HEK293T (cell line): ENCODE measurements around the gene P2RY14.

ENCODE experiments used
- CTCF ChIA-PET: fragments of 350-600 bp; formaldehyde crosslinking; extraction: SDS; loops from one replicate; lab custom pipeline; 2021; ENCODE audit warnings: antibody characterized with exemption, inconsistent platforms; lab: Yijun Ruan, JAX
- POLR2A ChIA-PET: fragments of 350-600 bp; formaldehyde crosslinking; extraction: SDS; loops from one replicate; lab custom pipeline; 2020; ENCODE audit warnings: antibody characterized with exemption, inconsistent platforms; lab: Yijun Ruan, JAX
- DNase-seq: peaks from one replicate; pipeline ENCODE4 v3.0.0; 2012; ENCODE audit warnings: mixed read lengths; ENCODE audit errors: extremely low spot score
- ARNT ChIP-seq: fragments of 450-650 bp; IDR thresholded peaks from 2 replicates; pipeline ENCODE4 v1.6.1; 2017; ENCODE audit warnings: mild to moderate bottlenecking
- BHLHE40 ChIP-seq: fragments of 450-650 bp; IDR thresholded peaks from 2 replicates; pipeline ENCODE4 v1.6.1; 2016; ENCODE audit warnings: mild to moderate bottlenecking, moderate library complexity, borderline replicate concordance
- CTBP1 ChIP-seq: fragments of 450-650 bp; IDR thresholded peaks from 2 replicates; pipeline ENCODE4 v1.6.1; 2016; ENCODE audit warnings: borderline replicate concordance
- ELF4 ChIP-seq: fragments of 450-650 bp; IDR thresholded peaks from 2 replicates; pipeline ENCODE4 v1.6.1; 2017; ENCODE audit warnings: antibody characterized with exemption
- FOXA1 ChIP-seq: fragments of 450-650 bp; IDR thresholded peaks from 2 replicates; pipeline ENCODE4 v1.6.1; 2016; ENCODE audit warnings: mild to moderate bottlenecking
- FOXK2 ChIP-seq: fragments of 450-650 bp; IDR thresholded peaks from 2 replicates; pipeline ENCODE4 v1.6.1; 2016; ENCODE audit warnings: mild to moderate bottlenecking
- FOXM1 ChIP-seq: fragments of 450-650 bp; IDR thresholded peaks from 2 replicates; pipeline ENCODE4 v1.6.1; 2017; ENCODE audit warnings: mild to moderate bottlenecking, borderline replicate concordance
- HDGF ChIP-seq: fragments of 450-650 bp; IDR thresholded peaks from 2 replicates; pipeline ENCODE4 v1.6.1; 2017; ENCODE audit warnings: antibody characterized with exemption, borderline replicate concordance
- L3MBTL2 ChIP-seq: fragments of 450-650 bp; conservative IDR thresholded peaks from 2 replicates; pipeline ENCODE4 v1.6.1; 2016; ENCODE audit warnings: mild to moderate bottlenecking
- LEF1 ChIP-seq: fragments of 450-650 bp; IDR thresholded peaks from 2 replicates; pipeline ENCODE4 v1.6.1; 2017; ENCODE audit warnings: mild to moderate bottlenecking, borderline replicate concordance
- NFRKB ChIP-seq: fragments of 450-650 bp; IDR thresholded peaks from 2 replicates; pipeline ENCODE4 v1.6.1; 2016; ENCODE audit warnings: mild to moderate bottlenecking, moderate library complexity
- SP1 ChIP-seq: fragments of 450-650 bp; IDR thresholded peaks from 2 replicates; pipeline ENCODE4 v1.6.1; 2017
- SUZ12 ChIP-seq: fragments of 450-650 bp; IDR thresholded peaks from 2 replicates; pipeline ENCODE4 v1.6.1; 2016; ENCODE audit warnings: mild to moderate bottlenecking
- TARDBP ChIP-seq: fragments of 450-650 bp; IDR thresholded peaks from 2 replicates; pipeline ENCODE4 v1.6.1; 2016
- ZNF384 ChIP-seq: fragments of 450-650 bp; IDR thresholded peaks from 2 replicates; pipeline ENCODE4 v1.6.1; 2016
- TF ChIP-seq, protein P1 (sequence below): fragments of 450-650 bp; IDR thresholded peaks from 2 replicates; pipeline ENCODE4 v1.6.1; 2016

P2RY14 gene

DNA sequence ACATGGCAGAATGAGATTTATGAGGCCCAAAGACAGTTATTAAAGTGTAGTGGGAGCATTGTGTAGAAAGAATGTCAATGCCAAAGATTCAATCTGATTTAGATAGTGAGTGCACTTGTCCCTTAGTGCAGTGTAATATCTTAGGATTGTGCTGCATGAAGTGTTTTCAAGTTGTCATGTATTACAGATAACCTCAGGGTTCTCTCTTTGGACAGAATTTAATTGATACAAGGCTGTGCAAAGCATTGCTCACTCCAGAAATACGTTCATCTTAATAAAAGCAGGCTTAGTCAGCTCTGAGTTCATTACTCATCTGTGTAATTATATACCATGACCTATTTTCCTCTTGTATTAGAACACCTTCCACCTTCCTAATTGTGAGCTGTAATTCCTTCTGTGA lies 59.3 kb downstream of the P2RY14 start:
- ChIA-PET CTCF (interaction anchor here (1.1 kb wide), 1 partner anchor 51 kb away, joined by 3 read pairs; no protein-coding TSS in a partner anchor), POLR2A (no interaction called here)
- TF ChIP-seq SUZ12 (no peak), ZNF384 (no peak), HDGF (no peak), ELF4 (no peak)
- TF ChIP-seq, protein P1, sequence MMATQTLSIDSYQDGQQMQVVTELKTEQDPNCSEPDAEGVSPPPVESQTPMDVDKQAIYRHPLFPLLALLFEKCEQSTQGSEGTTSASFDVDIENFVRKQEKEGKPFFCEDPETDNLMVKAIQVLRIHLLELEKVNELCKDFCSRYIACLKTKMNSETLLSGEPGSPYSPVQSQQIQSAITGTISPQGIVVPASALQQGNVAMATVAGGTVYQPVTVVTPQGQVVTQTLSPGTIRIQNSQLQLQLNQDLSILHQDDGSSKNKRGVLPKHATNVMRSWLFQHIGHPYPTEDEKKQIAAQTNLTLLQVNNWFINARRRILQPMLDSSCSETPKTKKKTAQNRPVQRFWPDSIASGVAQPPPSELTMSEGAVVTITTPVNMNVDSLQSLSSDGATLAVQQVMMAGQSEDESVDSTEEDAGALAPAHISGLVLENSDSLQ, result no peak
- DNase-seq, result no peak

DNA sequence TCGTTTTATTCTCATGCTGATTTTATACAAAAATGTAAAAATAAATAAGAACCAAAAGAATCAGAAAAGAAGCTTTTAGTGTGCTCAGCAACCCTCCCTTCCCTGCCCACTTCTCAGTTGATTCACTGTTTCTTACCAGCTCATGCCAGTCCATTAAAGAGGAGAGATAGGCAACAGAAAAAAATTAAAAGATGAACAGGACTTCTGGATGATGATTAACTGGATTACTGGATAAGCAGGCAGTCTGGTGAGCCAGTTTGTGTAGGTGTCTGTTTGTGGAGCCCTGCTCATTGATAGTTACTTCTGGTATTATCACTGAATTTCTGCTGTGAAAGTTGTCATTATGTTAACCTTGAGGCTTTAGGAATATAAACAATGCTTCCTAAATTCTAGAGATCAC lies 60.2 kb downstream of the P2RY14 start:
- POLR2A ChIA-PET, result no interaction called here
- TF ChIP-seq BHLHE40 (no peak), HDGF (no peak), LEF1 (no peak), ZNF384 (no peak)
- TF ChIP-seq, protein P1, result no peak
- CTCF ChIA-PET, result interaction anchor here (1.0 kb wide), 1 partner anchor 13 kb away, joined by 3 read pairs; no protein-coding TSS in a partner anchor
- no peak for DNase-seq

DNA sequence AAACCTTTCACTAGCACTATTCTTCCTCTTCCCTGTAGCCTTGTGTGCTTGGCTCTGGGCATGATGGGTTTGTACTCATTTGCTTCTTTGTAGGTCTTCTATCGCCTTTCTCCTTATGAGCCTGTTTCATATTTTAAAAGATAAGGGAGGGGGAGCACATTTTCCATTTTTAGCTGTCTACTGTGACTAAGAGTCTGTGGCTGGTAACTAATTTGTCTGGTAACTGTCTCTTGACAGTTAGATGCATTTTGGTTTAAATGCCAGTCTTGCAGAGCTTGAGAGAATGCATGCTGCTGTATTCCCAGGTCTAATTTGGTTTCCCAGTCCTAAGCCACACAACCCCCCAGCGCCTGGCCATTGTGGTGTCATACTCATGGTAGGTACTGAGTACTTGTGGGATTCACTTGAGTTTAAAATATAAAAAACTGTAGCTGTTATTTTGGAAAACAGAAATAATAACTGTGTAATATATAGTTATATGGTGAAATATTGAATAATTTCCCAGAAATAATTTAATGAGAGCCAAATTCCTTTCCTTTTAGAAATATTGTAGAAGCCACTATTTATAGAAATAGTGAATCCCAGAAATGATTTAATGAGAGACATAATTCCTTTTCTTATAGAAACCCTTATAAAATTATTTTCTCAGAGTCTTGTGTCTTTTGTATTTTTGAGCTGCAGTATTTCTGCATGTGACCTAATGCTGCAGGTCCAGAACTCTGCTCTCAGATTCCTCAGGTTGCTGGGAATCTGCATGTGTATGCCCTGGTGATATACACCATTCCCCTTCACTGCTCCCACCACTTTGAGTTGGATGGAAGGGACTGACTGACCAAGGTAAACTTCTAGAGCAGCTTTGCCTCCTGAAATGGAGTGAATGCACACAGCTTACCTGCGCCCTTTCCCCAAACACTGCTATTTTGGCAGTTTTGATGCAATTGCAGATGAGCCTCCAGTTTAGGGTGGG lies 61.4 kb downstream of the P2RY14 start:
- ChIA-PET CTCF (no interaction called here), POLR2A (no interaction called here)
- DNase-seq, result no peak
- TF ChIP-seq LEF1, result no peak
- TF ChIP-seq TARDBP, result no peak
- no peak for TF ChIP-seq FOXK2
- no peak for TF ChIP-seq NFRKB
- no peak for TF ChIP-seq ELF4
- TF ChIP-seq FOXA1, result no peak
- no peak for TF ChIP-seq SUZ12
- TF ChIP-seq SP1, result no peak
- TF ChIP-seq ARNT, result no peak
- TF ChIP-seq HDGF, result no peak
- TF ChIP-seq ZNF384, result no peak
- TF ChIP-seq L3MBTL2, result no peak
- TF ChIP-seq BHLHE40, result no peak
- no peak for TF ChIP-seq CTBP1

DNA sequence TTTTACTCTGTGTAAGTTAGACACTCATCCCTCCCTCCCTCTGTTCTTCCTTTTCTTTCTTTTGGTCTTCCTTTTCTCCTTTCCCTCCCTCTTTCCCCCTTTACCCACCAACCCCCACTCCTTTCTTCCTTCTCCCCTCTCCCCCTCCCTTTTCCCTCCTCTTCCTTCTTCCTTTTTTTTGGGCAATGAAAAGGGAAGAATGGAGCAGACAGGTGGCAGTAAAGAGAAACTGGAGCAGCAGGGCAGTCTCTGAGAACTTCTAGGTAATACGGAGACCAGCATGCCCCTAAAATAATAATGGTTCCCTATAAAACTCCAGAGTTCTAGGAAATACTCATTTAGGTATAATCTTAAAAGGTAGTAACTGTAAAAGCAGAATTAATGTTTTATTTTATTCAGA lies 63.9 kb downstream of the P2RY14 start:
- TF ChIP-seq SUZ12 (no peak), FOXA1 (no peak), CTBP1 (no peak), L3MBTL2 (no peak)
- no peak for DNase-seq
- ChIA-PET CTCF (no interaction called here), POLR2A (no interaction called here)

DNA sequence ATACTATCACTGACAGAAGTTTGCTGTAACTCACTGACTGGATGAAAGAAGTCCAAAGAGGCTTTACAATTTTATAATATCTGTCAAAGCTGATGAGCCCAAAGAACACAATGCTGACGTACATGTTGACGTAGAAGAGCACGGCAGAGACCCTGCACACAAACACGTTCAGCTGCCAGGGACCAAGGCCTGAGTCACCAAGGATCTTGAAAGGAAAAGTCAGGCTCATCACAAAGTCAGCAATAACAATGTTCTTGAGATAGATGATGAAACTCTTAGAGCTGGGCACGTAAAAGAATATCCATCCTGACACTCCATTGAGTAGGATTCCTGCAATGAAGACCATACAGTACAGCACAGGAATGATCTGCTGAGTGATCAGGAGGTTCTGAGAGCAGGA lies 64.5 kb downstream of the P2RY14 start:
- TF ChIP-seq SUZ12 (no peak), ELF4 (no peak), LEF1 (no peak), ARNT (no peak), FOXA1 (no peak), BHLHE40 (no peak), NFRKB (no peak), L3MBTL2 (no peak), TARDBP (no peak), ZNF384 (no peak), CTBP1 (no peak), FOXK2 (no peak), HDGF (no peak), SP1 (no peak), FOXM1 (no peak)
- TF ChIP-seq, protein P1, result no peak
- ChIA-PET CTCF (no interaction called here), POLR2A (no interaction called here)
- no peak for DNase-seq

DNA sequence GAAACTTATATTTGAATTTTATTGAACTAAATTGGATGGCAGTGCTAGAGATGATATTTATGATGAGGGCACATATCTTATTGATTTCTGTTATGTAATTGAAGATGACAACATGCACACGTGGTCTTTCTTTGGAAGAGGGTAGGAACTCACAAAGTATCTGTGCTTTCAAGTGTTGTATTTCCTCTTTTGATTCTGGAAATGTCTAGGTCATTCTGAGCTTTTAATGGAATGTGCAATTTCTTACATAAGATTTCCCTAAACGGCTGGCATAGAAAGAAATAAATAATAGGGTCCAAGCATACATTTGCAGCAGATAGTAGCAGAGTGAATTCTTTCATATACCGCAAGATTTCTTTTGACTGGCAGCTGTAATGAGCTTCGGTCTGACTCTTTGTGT lies 65.2 kb downstream of the P2RY14 start:
- DNase-seq, result no peak
- ChIA-PET CTCF (no interaction called here), POLR2A (no interaction called here)

More for the DNA sequence above, 65.2 kb downstream of the P2RY14 start:
- no peak for TF ChIP-seq FOXA1
- no peak for TF ChIP-seq L3MBTL2
- no peak for TF ChIP-seq BHLHE40
- TF ChIP-seq SP1, result no peak
